Karpas-422 (cell line): Measurements from ENCODE around the gene C4orf50. TPM values are rescaled to one million over a fixed set of nuclear protein-coding genes. Genes with fewer than 3 reads are reported as not detected.
A peak's percentile ranks its signal among the peaks of the same experiment; 100 is the strongest.

Experiments
- DNase-seq: peaks from one replicate; pipeline ENCODE4 v3.0.0-alpha.2; 2015
- H2AFZ ChIP-seq: fragments of 200-600 bp; sonication (generic); 2 replicates; pipeline ENCODE4 v1.6.1; 2014; ENCODE audit warnings: antibody characterized with exemption, low read length, mixed read lengths
- H3K27ac ChIP-seq: fragments of 200-600 bp; sonication (generic); 2 replicates; pipeline ENCODE4 v1.5.1; 2014; ENCODE audit warnings: mild to moderate bottlenecking, low read length, moderate library complexity
- H3K27me3 ChIP-seq: fragments of 200-600 bp; sonication (generic); 2 replicates; pipeline ENCODE4 v1.6.1; 2014; ENCODE audit warnings: low read length, mixed read lengths
- H3K36me3 ChIP-seq: fragments of 200-600 bp; sonication (generic); 2 replicates; pipeline ENCODE4 v1.6.1; 2014; ENCODE audit warnings: low read length, mixed read lengths; ENCODE audit not compliant: insufficient read depth
- H3K4me1 ChIP-seq: fragments of 200-600 bp; sonication (generic); 2 replicates; pipeline ENCODE4 v1.6.1; 2014; ENCODE audit warnings: mild to moderate bottlenecking, low read length, mixed read lengths
- H3K4me2 ChIP-seq: fragments of 200-600 bp; sonication (generic); 2 replicates; pipeline ENCODE4 v1.6.1; 2014; ENCODE audit warnings: low read length, low read depth, mild to moderate bottlenecking; ENCODE audit not compliant: poor library complexity, severe bottlenecking
- H3K4me3 ChIP-seq: fragments of 200-600 bp; sonication (generic); 2 replicates; pipeline ENCODE4 v1.5.1; 2014; ENCODE audit warnings: mild to moderate bottlenecking, antibody characterized with exemption, low read length, mixed read lengths
- H3K79me2 ChIP-seq: fragments of 200-600 bp; sonication (generic); 2 replicates; pipeline ENCODE4 v1.6.1; 2014; ENCODE audit warnings: mild to moderate bottlenecking, low read length, mixed read lengths
- H3K9ac ChIP-seq: fragments of 200-600 bp; sonication (generic); 2 replicates; pipeline ENCODE4 v1.6.0; 2014; ENCODE audit warnings: low read length
- H3K9me2 ChIP-seq: fragments of 200-600 bp; sonication (generic), shearing (Covaris generic); replicated peaks from 2 replicates; pipeline ENCODE4 v1.6.0; 2014; ENCODE audit warnings: mild to moderate bottlenecking, low read length, moderate library complexity; ENCODE audit not compliant: insufficient read depth
- H3K9me3 ChIP-seq: fragments of 300-700, 200-600 bp; sonication (generic); 2 replicates; pipeline ENCODE4 v1.6.1; 2014; ENCODE audit warnings: low read length, mixed read lengths
- H4K20me1 ChIP-seq: fragments of 200-600 bp; sonication (generic); 2 replicates; pipeline ENCODE4 v1.6.1; 2014; ENCODE audit warnings: mild to moderate bottlenecking, antibody characterized with exemption, low read length, low read depth; ENCODE audit not compliant: insufficient read depth
- total RNA-seq: library from RNA; depleted of rRNA; stranded (reverse); fragments of >200 nt; shearing (Covaris generic); gene quantifications from 2 replicates; pipeline ENCODE4 v1.2.3, GENCODE V29; 2014; ENCODE audit warnings: low replicate concordance

The C4orf50 gene
- total RNA-seq, 1 experiment from 2014 or later = 0.19 TPM

GRCh38 chr4:6019316-6020263, 1.4 kb upstream of the C4orf50 start:
- Histone ChIP-seq H3K9me2 (no peaks in the 10 kb centered on the region), H2AFZ (no peak overlapping the region), H3K27me3 (no peaks in the 10 kb centered on the region), H3K9me3 (no peaks in the 10 kb centered on the region), H3K27ac (no peak overlapping the region), H3K79me2 (no peaks in the 10 kb centered on the region), H3K4me3 (no peak overlapping the region), H4K20me1 (no peaks in the 10 kb centered on the region; the same call in 1 of the 2 replicates), H3K9ac (no peak overlapping the region), H3K4me1 (peaks cover 5% of the 10 kb centered on the region), H3K4me2 (no peak overlapping the region), H3K36me3 (no peaks in the 10 kb centered on the region)
- DNase-seq = peak; percentile 89

GRCh38 chr4:6017800-6018199, 431 bp downstream of the C4orf50 start:
- H3K27me3 ChIP-seq = no peaks in the 10 kb centered on the region
- no peak overlapping the region for H3K27ac ChIP-seq
- H3K36me3 ChIP-seq = no peaks in the 10 kb centered on the region
- no peak overlapping the region for H2AFZ ChIP-seq
- no peak for DNase-seq
- no peaks in the 10 kb centered on the region for H3K79me2 ChIP-seq
- no peaks in the 10 kb centered on the region for H3K9me2 ChIP-seq
- no peak overlapping the region for H3K4me2 ChIP-seq
- no peaks in the 10 kb centered on the region for H3K9me3 ChIP-seq
- H3K4me1 ChIP-seq = peaks cover 5% of the 10 kb centered on the region
- H4K20me1 ChIP-seq = no peaks in the 10 kb centered on the region; the same call in 1 of the 2 replicates
- no peak overlapping the region for H3K9ac ChIP-seq
- H3K4me3 ChIP-seq = no peak overlapping the region

- no peaks in the 10 kb centered on the region for H3K9me3 ChIP-seq
- H3K4me1 ChIP-seq = peaks cover 5% of the 10 kb centered on the region
- H3K4me3 ChIP-seq = no peak overlapping the region
- H3K27me3 ChIP-seq = no peaks in the 10 kb centered on the region
- no peaks in the 10 kb centered on the region for H3K36me3 ChIP-seq
- no peak overlapping the region for H3K9ac ChIP-seq
- no peak for DNase-seq
- H3K27ac ChIP-seq = no peak overlapping the region
- no peak overlapping the region for H2AFZ ChIP-seq
- H3K9me2 ChIP-seq = no peaks in the 10 kb centered on the region
- no peak overlapping the region for H3K4me2 ChIP-seq
- H3K79me2 ChIP-seq = no peaks in the 10 kb centered on the region
- H4K20me1 ChIP-seq = no peaks in the 10 kb centered on the region; the same call in 1 of the 2 replicates
Measured at GRCh38 chr4:6017030-6017429, 1.2 kb downstream of the C4orf50 start.

GRCh38 chr4:6013564-6013963, 4.7 kb downstream of the C4orf50 start:
- Histone ChIP-seq H3K4me2 (no peak overlapping the region), H3K27me3 (peaks cover 4% of the 10 kb centered on the region; the same call in 1 of the 2 replicates), H3K79me2 (no peaks in the 10 kb centered on the region), H3K9me2 (no peaks in the 10 kb centered on the region), H4K20me1 (no peaks in the 10 kb centered on the region), H3K9me3 (no peaks in the 10 kb centered on the region), H3K9ac (no peak overlapping the region), H3K4me3 (no peak overlapping the region), H3K27ac (no peak overlapping the region), H2AFZ (no peak overlapping the region), H3K4me1 (no peaks in the 10 kb centered on the region), H3K36me3 (no peaks in the 10 kb centered on the region)
- DNase-seq = no peak

GRCh38 chr4:6012200-6012599, 6.0 kb downstream of the C4orf50 start:
- no peak for DNase-seq
- Histone ChIP-seq H3K4me2 (no peak overlapping the region), H2AFZ (no peak overlapping the region), H3K4me1 (no peaks in the 10 kb centered on the region), H3K36me3 (no peaks in the 10 kb centered on the region), H3K9me3 (no peaks in the 10 kb centered on the region), H3K79me2 (no peaks in the 10 kb centered on the region), H3K9ac (no peak overlapping the region), H3K27me3 (peaks cover 4% of the 10 kb centered on the region; the same call in 1 of the 2 replicates), H3K4me3 (no peak overlapping the region), H4K20me1 (no peaks in the 10 kb centered on the region), H3K9me2 (no peaks in the 10 kb centered on the region), H3K27ac (no peak overlapping the region)

- H3K4me3 ChIP-seq = no peak overlapping the region
Measured at GRCh38 chr4:6011686-6012085, 6.5 kb downstream of the C4orf50 start.

GRCh38 chr4:6011271-6011671, 7.0 kb downstream of the C4orf50 start:
- no peak overlapping the region for H3K27ac ChIP-seq

More at GRCh38 chr4:6011686-6012085, 6.5 kb downstream of the C4orf50 start:
- Histone ChIP-seq H3K9ac (no peak overlapping the region), H3K9me3 (no peaks in the 10 kb centered on the region), H3K4me1 (no peaks in the 10 kb centered on the region), H4K20me1 (no peaks in the 10 kb centered on the region), H3K9me2 (no peaks in the 10 kb centered on the region), H3K27me3 (peaks cover 4% of the 10 kb centered on the region; the same call in 1 of the 2 replicates), H2AFZ (no peak overlapping the region), H3K79me2 (no peaks in the 10 kb centered on the region), H3K4me2 (no peak overlapping the region), H3K27ac (no peak overlapping the region), H3K36me3 (no peaks in the 10 kb centered on the region)
- no peak for DNase-seq

GRCh38 chr4:6010789-6011188, 7.4 kb downstream of the C4orf50 start:
- H3K9me3 ChIP-seq = no peaks in the 10 kb centered on the region
- no peak overlapping the region for H3K4me2 ChIP-seq
- no peaks in the 10 kb centered on the region for H3K79me2 ChIP-seq
- no peaks in the 10 kb centered on the region for H3K9me2 ChIP-seq
- H3K27me3 ChIP-seq = peaks cover 4% of the 10 kb centered on the region; the same call in 1 of the 2 replicates
- H2AFZ ChIP-seq = no peak overlapping the region
- H3K9ac ChIP-seq = no peak overlapping the region
- no peak overlapping the region for H3K4me3 ChIP-seq
- no peaks in the 10 kb centered on the region for H4K20me1 ChIP-seq
- H3K4me1 ChIP-seq = peaks cover under 1% of the 10 kb centered on the region; the same call in 1 of the 2 replicates
- H3K27ac ChIP-seq = no peak overlapping the region
- no peak for DNase-seq
- no peaks in the 10 kb centered on the region for H3K36me3 ChIP-seq

More at GRCh38 chr4:6011271-6011671, 7.0 kb downstream of the C4orf50 start:
- Histone ChIP-seq H3K79me2 (no peaks in the 10 kb centered on the region), H3K4me2 (no peak overlapping the region), H3K9me3 (no peaks in the 10 kb centered on the region), H3K36me3 (no peaks in the 10 kb centered on the region), H3K4me1 (no peaks in the 10 kb centered on the region), H3K9me2 (no peaks in the 10 kb centered on the region), H4K20me1 (no peaks in the 10 kb centered on the region), H3K9ac (no peak overlapping the region), H3K4me3 (no peak overlapping the region), H2AFZ (no peak overlapping the region), H3K27me3 (peaks cover 4% of the 10 kb centered on the region; the same call in 1 of the 2 replicates)
- no peak for DNase-seq
